GM12891 (cell line): ENCODE data around the gene C9orf43.

ENCODE experiments used
- PAX5 ChIP-seq: IDR thresholded peaks from 2 replicates; pipeline ENCODE4 v1.6.1; 2011; ENCODE audit warnings: low read length, moderate library complexity, mild to moderate bottlenecking; ENCODE audit not compliant: insufficient read depth, severe bottlenecking
- POLR2A ChIP-seq: IDR thresholded peaks from 2 replicates; pipeline ENCODE4 v1.6.1; 2011; ENCODE audit warnings: low read depth, low read length, control low read depth
- POLR2AphosphoS5 ChIP-seq: IDR thresholded peaks from 2 replicates; pipeline ENCODE4 v1.6.1; 2011; ENCODE audit warnings: low read depth, low read length, control low read depth
- TAF1 ChIP-seq: IDR thresholded peaks from 2 replicates; pipeline ENCODE4 v1.6.1; 2011; ENCODE audit warnings: low read depth, low read length, control low read depth

DNA sequence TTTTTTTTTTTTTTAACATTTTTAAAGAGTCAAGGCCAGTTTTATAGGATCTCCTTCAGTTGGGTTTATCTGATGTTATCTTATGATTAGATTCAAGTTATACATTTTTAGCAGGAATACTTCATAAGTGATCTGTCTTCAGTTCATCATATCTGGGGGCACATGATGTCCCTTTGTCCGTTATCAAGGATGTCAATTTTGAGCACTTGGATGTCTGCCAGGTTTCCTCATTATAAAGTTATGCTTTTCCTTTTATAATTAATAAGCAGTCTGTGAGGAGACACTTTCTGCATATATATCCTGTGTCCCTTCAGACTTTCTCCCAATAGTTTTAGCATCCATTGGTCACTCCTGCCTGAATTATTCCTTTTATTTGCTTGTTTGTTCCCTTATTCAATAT is 45.6 kb upstream of the C9orf43 start:
- TF ChIP-seq POLR2AphosphoS5 (no peak), POLR2A (no peak), TAF1 (no peak), PAX5 (no peak)
